Measurements from ENCODE around the gene ITPR2.
"Not testable (repeated sequence)": the region's sequence is repeated elsewhere in the genome, so short reads cannot be mapped to it uniquely, and the experiment has no call there.

The ITPR2 gene

DNA sequence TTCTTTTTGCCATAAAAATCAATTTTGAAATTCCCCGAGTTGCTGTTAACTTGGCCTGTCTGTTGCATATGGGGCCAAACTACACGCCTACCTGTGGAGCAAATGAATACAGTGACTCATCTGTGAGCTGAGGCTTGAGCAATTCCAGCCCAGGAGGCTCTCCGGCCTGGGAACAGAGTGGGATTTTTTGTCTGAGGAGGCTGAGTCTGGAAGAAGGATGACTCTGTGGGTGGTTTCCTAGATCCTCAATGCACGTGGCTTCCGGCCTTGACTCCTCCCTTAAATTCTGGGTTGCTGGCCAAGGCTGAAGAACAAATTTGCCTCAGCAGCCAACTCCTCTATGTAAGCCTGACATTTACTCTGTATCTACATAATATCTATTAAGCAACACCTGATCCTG is 513.5 kb downstream of the ITPR2 start:
- no peak for DNase-seq

DNA sequence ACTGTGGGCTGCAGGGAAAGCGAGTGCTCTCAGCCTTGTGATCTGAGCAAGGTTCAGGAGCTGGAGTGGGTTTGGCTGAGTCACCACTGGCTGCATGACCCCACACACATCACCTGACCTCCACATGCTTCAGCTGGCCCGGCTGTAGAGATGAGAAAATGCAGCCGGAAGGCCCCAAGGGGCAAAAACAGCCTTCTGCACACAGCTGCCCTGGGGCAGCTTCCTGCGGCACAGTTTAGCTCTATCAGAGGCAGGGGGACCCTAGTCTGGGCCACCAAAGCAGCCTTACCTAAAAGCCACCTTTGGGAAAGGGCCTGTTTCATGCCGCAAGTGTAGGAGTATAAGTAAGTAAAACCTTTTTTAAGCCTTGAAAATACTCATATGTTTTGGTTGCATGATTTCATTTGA is 514.3 kb downstream of the ITPR2 start:
- DNase-seq = no peak

DNA sequence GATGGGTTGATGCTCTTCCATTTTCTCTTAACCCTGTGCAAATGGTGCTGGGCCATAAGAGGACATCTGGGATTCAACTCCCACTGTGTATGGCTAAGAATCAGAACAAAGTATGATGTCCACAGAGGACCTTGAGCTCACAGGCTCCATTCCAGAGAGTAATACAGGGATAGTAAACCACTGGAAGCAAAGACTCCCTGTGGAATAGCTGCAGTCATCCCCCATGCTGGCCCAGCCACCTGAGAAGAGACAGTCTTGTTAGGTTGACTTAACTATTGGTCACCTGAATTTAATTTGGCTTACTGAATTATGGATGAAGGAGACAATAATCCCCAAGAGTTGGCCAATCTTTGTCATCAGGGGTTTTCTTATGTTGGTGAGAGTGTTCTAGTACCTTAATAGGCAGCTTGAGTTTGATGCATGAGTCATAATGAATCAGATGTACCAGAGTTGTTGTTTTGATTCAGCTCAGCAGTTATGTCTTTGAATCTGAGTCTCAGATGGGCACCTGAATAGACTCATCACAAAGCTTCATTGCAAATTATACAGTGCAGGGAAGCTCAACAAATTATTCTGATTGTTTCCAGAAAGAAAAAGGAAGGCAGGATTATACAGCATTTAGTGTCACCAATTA is 514.9 kb downstream of the ITPR2 start:
- no peak for DNase-seq

DNA sequence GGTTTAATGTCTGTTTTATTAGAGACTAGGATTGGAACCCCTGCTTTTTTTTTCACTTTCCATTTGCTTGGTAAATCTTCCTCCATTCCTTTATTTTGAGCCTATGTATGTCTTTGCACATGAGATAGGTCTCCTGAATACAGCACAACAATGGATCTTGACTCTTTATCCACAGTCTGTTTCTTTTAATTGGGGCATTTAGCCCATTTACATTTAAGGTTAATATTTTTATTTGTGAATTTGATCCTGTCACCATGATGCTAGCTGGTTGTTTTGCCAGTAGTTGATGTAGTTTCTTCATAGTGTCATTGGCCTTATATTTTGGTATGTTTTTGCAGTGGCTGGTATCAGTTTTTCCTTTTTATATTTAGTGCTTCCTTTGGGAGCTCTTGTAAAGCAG is 518.9 kb downstream of the ITPR2 start:
- DNase-seq = not testable (repeated sequence)

DNA sequence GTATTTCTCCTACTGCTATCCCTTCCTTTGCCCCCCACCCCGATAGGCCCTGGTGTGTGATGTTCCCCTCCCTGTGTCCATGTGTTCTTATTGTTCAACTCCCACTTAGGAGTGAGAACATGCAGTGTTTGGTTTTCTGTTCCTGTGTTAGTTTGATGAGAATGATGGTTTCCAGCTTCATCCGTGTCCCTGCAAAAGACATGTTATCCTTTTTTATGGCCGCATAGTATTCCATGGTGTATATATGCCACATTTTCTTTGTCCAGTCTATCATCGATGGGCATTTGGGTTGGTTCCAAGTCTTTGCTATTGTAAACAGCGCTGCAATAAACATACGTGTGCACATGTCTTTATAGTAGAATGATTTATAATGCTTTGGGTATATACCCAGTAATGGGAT is 522.5 kb downstream of the ITPR2 start:
- not testable (repeated sequence) for DNase-seq

DNA sequence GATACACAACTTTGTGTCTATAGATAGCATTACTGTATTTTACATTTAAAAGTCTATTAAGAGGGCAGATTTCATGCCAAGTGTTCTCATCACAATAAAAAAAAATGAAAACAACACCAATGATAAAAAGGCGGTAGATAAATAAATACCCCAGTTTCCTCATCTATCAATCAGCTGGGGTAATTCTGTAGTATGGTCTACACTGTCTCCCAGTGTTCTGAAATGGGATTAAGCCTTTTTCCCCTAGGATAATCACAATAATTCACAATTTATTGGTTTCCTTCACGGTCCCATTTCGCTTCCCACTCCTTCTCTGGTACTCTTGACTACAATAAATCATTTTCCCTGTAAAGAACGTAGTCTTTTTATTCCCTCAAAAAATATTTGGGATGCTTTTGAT is 523.4 kb downstream of the ITPR2 start:
- DNase-seq = no peak

DNA sequence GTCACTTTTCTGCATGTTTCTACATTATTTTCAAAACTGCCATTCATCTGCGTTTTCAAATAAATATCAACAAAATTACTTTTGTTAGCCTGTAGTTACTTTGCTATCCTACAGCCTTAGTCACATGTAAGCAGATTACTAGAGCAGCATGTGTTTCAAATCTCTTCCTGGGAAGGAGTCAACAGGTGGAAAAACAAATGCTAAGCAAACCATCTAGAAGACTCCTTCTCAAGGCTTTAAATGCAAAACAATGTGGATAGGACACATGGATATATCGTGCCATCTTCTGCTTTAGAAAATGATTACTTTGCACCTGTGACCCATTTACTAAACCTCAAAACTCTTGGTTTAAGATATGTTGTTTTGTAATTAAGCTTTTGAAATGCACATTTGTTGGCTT is 528.7 kb downstream of the ITPR2 start:
- no peak for DNase-seq

DNA sequence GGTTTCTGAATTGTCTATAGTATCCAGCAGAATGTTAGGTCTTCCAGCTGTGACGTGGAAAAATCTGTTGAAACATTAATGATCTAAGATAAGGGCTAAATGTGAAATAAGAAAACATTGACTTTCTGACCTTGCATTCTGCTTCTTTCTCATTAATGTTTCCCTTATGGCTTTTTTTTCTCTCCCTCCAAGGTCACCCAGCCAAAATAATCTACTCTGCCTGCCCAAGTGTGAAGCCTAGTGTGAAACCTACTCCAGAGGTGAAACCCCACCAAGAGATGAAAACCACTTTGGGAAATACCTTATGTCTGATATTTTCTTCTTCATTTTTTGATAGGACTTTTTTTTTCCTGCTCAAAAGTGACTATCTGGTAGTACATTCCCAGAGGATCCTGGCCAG is 529.6 kb downstream of the ITPR2 start:
- DNase-seq = no peak

DNA sequence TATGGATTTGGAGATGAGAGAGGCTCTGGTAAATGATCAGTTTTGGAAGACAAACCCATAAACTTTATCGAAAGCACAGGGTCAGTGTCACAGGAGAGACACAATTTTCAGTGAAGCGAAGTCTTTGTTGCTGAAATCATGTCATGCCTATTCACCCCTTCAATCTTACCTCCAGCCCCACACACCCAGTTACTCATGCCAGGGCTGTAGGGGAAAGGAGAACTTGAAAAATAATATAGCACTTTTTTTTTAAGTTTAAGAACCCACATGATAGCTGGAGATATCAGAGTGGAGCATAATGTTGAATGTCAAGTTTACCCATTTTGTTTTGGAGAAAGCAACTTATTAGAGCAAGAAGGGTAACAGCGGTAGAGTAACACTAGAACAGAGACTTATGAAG is 530.2 kb downstream of the ITPR2 start:
- DNase-seq = no peak

DNA sequence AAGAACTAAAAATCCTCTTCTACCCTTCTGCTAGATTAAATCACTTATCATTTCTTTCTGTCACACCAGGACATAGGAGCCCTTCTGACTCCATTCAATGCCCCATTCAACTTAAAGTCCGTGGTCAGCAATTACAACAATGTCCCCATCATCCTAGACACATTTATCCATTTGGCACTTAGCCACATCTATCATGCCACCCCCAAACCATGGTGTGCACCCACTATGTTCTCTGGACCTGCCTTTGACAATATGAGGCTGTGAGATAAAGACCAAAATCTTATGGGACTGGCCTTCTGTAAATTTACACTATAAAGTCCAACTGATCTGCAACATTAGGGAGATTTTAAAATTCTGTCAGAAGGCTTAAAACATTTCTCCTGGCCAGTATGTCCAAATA is 533.2 kb downstream of the ITPR2 start:
- DNase-seq = no peak

DNA sequence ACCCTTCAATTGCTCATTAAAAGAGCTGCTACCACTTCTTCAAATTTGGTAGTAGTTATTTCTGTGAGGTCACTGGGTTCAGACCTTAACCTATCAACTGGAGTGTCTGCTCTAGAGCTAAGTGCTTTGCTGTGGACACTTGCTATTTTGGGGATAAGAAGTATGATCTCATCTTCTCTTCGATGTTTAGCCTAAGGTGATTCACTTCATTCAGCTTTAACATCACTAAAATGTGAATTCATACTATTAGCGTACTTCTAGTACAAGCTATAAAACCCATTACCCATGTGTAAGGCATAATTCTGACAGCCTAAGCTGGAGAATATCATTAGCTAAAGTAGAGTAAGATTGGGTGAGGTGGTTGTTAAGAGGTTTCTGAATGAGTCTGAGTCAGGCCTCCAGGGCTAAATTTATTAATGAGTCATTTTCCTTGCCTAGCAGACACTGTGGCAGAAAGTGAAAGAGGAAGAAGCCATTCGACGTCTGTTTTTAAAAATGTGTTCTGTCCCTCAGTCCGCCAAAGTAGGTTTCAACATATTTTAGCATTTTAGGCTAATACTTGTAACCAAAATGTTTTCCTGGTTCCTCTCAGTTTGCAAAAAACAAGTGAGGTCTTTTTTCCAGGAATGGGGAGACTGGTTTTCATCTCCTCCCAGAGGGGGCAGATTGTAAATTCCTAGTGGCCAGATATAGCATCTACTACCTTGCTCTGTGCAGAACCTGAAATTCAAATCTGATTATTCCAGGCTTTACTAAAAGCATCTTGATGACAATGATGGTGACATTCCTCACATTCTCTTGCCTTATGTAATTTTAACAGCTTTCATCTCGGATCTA is 534.0 kb downstream of the ITPR2 start:
- DNase-seq = no peak

DNA sequence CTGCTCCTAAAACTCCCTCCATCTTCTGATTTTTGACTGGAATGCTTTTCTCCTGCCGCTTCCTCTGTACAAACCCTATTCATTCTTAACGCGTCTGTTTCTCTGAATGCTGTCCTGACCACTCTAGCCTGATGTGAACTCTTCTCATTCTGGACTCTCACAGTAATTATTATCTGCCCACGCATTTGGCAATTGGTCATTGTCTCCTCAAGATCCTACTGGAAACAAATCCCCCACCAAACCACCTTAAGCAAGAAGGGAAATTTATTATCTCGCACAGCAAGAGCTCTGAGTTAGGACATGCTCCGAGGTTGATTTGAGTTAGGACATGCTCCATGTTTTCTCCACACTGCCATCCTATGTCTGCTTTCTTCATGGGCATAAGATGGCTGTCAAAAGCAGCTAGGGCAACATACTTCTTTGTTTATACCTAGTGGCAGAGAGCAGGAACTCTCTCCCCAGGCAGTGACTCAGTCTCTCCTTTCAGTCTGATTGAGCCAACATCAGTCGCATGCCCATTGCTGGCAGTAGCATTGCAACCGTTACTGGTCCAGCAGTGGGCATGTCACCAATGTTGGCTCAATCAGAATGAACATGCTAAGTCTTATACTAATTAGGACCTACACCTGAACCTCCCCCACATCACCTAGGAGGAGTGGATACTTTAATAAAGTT is 535.5 kb downstream of the ITPR2 start:
- DNase-seq = no peak

DNA sequence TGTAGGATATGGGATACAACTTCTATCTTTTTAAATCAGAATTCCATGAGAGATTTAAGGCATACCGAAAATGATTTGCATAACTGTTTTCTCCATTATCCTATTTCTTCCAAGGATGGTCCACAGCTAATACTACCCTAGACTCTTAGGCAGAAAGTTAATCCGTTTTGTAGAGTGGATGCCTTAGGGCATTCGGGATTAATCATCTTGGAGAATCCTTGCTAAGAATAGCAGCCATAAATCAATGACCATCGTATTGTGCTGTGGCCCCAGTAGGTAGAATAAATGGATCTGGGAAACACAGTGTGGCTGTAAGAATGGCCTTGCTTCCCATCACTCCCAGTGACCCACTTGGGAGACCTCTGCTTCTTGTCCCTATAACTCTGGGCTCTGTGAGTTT is 538.0 kb downstream of the ITPR2 start:
- DNase-seq = no peak

DNA sequence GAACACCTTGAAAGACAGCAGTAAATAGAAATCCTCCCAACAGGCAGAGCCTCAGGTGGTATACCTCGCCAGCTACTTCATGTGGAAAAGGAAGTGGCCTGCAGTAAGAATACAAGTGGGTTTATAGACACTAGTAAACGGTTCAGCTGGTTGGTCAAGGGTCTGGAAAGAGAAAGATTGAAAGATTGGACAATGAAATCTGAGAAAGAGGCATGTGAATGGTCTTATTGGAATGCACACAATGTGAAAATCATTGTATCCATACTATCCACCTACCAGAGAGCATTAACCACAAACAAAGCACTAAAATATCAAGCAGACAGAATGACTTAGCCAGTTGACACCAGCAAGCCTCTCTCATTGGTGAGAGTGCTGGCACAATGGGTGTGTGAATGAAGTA is 539.4 kb downstream of the ITPR2 start:
- DNase-seq = no peak

DNA sequence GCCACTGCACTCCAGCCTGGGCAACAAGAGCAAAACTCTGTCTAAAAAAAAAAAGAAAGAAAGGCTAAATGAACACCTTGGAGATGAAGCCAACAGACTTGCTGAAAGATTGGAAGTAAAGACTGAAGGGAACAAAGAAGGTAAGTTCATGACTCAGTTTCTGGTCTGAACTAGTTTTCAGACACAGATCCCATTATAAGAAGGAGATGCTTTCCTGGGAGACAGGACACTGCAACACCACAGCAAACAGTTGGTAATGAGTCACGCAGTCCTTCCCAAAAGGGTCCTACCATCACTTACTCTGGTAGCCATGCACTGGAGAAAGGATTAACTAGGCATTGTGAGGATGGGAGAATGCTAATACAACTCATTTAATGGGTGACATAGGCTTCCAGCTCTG is 540.4 kb downstream of the ITPR2 start:
- no peak for DNase-seq

DNA sequence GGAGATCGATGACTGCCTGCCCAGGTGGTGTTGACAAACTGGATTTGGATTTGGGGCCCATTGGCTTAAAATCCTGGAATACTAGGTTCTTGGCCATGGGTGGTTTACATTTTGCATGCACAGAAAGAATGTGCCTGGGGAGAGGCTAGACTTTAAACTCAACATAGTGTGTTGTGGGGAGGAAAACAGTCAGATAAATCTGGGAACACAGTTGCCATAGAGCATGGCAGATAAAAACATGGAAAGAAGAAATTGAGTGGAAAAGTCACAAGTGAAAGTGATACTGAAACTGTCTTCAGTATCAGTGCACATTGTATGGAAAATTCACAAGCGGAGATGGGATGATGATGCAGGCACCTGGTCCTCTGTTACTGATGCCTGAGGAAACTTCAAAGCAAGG is 542.4 kb downstream of the ITPR2 start:
- no peak for DNase-seq

DNA sequence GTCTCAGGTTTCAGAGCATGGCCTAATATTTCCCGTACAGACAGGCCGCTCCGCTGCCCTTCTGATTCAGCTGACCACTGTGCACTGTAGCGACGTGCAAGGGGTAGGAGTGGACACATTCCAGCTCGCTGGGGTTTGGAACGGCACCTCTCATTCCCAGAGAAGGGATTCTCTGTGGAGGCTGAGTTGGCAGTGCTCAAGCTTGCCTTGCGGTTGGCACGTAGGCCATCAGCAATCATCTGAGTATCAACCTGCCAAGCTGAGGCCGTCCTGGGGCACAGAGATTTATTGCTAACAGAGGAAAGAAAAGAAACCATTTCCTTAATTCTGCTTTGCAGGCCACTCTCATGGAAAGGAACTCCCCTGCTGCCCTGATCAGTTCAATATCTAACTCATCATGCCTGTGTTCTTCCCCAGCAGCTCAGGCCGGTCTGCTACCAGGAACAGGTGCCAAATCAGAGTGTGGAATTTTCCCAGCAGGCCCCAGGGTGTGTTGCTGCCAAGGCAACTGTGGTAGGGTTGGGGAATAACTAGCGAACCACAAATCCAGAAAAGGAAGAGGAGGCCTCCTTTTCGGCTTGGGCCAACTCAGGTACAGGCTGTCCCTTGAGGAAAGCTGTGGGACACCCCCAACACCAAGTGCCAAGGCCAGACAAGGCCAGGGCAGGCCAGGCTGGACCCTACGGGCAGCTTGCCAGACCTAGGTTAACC is 545.2 kb downstream of the ITPR2 start:
- DNase-seq = no peak

Data from NCI-H146 (cell line).